HCT116 (cell line): ENCODE measurements around the gene RRAD. TPM values are rescaled to one million over a fixed set of nuclear protein-coding genes. Genes with fewer than 3 reads are reported as not detected.

Source experiments
- ATAC-seq: fragments of 200-7000 bp; cut with Tn5 transposase; 2 replicates; pipeline ENCODE4 v1.9.1; 2020; ENCODE audit warnings: mild to moderate bottlenecking, moderate library complexity
- BruUV-seq: library from RNA; stranded (reverse); fragments of 400-500 nt; replicated peaks from 2 replicates; lab custom pipeline; 2021; lab: Mats Ljungman, UMichigan
- CTCF ChIA-PET: fragments of 300-600 bp; sonication (Branson Sonifier 250); formaldehyde crosslinking; loops from one replicate; lab custom pipeline; 2021; ENCODE audit warnings: antibody characterized with exemption; lab: Charles Lee
- POLR2A ChIA-PET: fragments of 300-600, 350-600 bp; sonication (Branson Sonifier 250); formaldehyde crosslinking; loops from one replicate; lab custom pipeline; 2021; ENCODE audit warnings: antibody characterized with exemption; lab: Charles Lee
- RAD21 ChIA-PET, 2 experiments: fragments of 300-600 bp; sonication (Branson Sonifier 250); formaldehyde crosslinking; loops; one replicate each; lab custom pipeline; 2023; ENCODE audit warnings: low total read pairs in 2 of 2; ENCODE audit not compliant: uncharacterized antibody in 2 of 2, unreplicated experiment in 2 of 2, low non-redundant PET in 1 of 2; lab: Charles Lee
- DNase-seq: peaks from one replicate; pipeline ENCODE4 v3.0.0-alpha.2; 2010; ENCODE audit warnings: low read depth, low spot score
- H2AFZ ChIP-seq: fragments of 200-600 bp; shearing (Covaris generic), sonication (generic); 2 replicates; pipeline ENCODE4 v1.6.1; 2017; ENCODE audit warnings: low read depth, mixed run types, mixed read lengths, antibody characterized with exemption, low read length; ENCODE audit not compliant: poor library complexity, severe bottlenecking
- H3K27ac ChIP-seq: 2 replicates; pipeline ENCODE4 v1.5.1; 2012; ENCODE audit warnings: low read depth, low read length
- H3K27me3 ChIP-seq: fragments of 200-600 bp; sonication (generic); 2 replicates; pipeline ENCODE4 v1.6.1; 2016; ENCODE audit warnings: mixed run types, low read length, mixed read lengths; ENCODE audit not compliant: insufficient read depth
- H3K36me3 ChIP-seq, 2 experiments: fragments of 200-500 bp in 1 of 2; fragments of 200-600 bp in 1 of 2; sonication (Bioruptor generic) in 1 of 2; sonication (generic) in 1 of 2; 2 replicates each; pipeline versions ENCODE4 v1.5.1 to v1.6.1; 2014 to 2016; ENCODE audit warnings: low read length in 2 of 2, inconsistent platforms in 1 of 2, mixed read lengths in 1 of 2, mixed run types in 1 of 2; ENCODE audit not compliant: insufficient read depth in 2 of 2, control insufficient read depth in 1 of 2
- H3K4me1 ChIP-seq, 2 experiments: fragments of 200-600 bp in 1 of 2; sonication (generic) in 1 of 2; 2 replicates each; pipeline versions ENCODE4 v1.5.1 to v1.6.1; 2012 to 2017; ENCODE audit warnings: low read length in 2 of 2, inconsistent platforms in 1 of 2, mild to moderate bottlenecking in 1 of 2, mixed read lengths in 1 of 2, mixed run types in 1 of 2, moderate library complexity in 1 of 2; ENCODE audit not compliant: insufficient read depth in 2 of 2, control insufficient read depth in 1 of 2
- H3K4me2 ChIP-seq: fragments of 200-600 bp; sonication (generic); 2 replicates; pipeline ENCODE4 v1.6.1; 2017; ENCODE audit warnings: mixed run types, low read length, mixed read lengths
- H3K4me3 ChIP-seq, 2 experiments: fragments of 200-600 bp in 1 of 2; sonication (generic) in 1 of 2; replicated peaks in 1 of 2; 2 replicates each; pipeline ENCODE4 v1.5.1; 2011 to 2016; ENCODE audit warnings: low read length in 2 of 2, control low read depth in 1 of 2, low read depth in 1 of 2, mild to moderate bottlenecking in 1 of 2, mixed read lengths in 1 of 2, mixed run types in 1 of 2
- H3K79me2 ChIP-seq: fragments of 200-600 bp; sonication (generic); 2 replicates; pipeline ENCODE4 v1.6.1; 2017; ENCODE audit warnings: mild to moderate bottlenecking, mixed run types, low read length, moderate library complexity, mixed read lengths; ENCODE audit not compliant: insufficient read depth
- H3K9ac ChIP-seq: fragments of 200-600 bp; sonication (generic); 2 replicates; pipeline ENCODE4 v1.6.1; 2016; ENCODE audit warnings: low read length, mixed read lengths
- H3K9me2 ChIP-seq: fragments of 200-600 bp; sonication (generic), shearing (Covaris generic); 2 replicates; pipeline ENCODE4 v1.6.1; 2017; ENCODE audit warnings: mixed run types, mild to moderate bottlenecking, moderate library complexity; ENCODE audit not compliant: insufficient read depth
- H3K9me3 ChIP-seq, 2 experiments: fragments of 200-500 bp in 1 of 2; fragments of 200-600 bp in 1 of 2; sonication (Bioruptor generic) in 1 of 2; sonication (generic) in 1 of 2; 2 replicates each; pipeline ENCODE4 v1.6.1; 2014 to 2017; ENCODE audit warnings: low read length in 2 of 2, mixed read lengths in 2 of 2, inconsistent platforms in 1 of 2, low read depth in 1 of 2, mild to moderate bottlenecking in 1 of 2, mixed run types in 1 of 2, moderate library complexity in 1 of 2; ENCODE audit not compliant: control insufficient read depth in 1 of 2, insufficient read depth in 1 of 2
- H4K20me1 ChIP-seq: fragments of 200-600 bp; sonication (generic), shearing (Covaris generic); 2 replicates; pipeline ENCODE4 v1.6.1; 2017; ENCODE audit warnings: mixed run types, mild to moderate bottlenecking, moderate library complexity; ENCODE audit not compliant: insufficient read depth
- ATF3 ChIP-seq: IDR thresholded peaks from 2 replicates; pipeline ENCODE4 v1.6.1; 2012
- CBX3 ChIP-seq: IDR thresholded peaks from 2 replicates; pipeline ENCODE4 v1.6.1; 2012; ENCODE audit warnings: low read depth
- CEBPB ChIP-seq: IDR thresholded peaks from 2 replicates; pipeline ENCODE4 v1.6.1; 2012; ENCODE audit warnings: low read depth
- EGR1 ChIP-seq: IDR thresholded peaks from 2 replicates; pipeline ENCODE4 v1.6.1; 2012; ENCODE audit warnings: low read depth
- ELF1 ChIP-seq: IDR thresholded peaks from 2 replicates; pipeline ENCODE4 v1.6.1; 2012; ENCODE audit warnings: low read depth, borderline replicate concordance
- EZH2 ChIP-seq: fragments of 200-600 bp; sonication (generic); IDR thresholded peaks from 2 replicates; pipeline ENCODE4 v1.6.1; 2017; ENCODE audit warnings: antibody characterized with exemption, mixed run types
- FOSL1 ChIP-seq: IDR thresholded peaks from 2 replicates; pipeline ENCODE4 v1.6.1; 2012; ENCODE audit warnings: low read depth
- JUND ChIP-seq: IDR thresholded peaks from 2 replicates; pipeline ENCODE4 v1.6.1; 2012
- MAX ChIP-seq: IDR thresholded peaks from 2 replicates; pipeline ENCODE4 v1.6.1; 2012
- POLR2A ChIP-seq: IDR thresholded peaks from 2 replicates; pipeline ENCODE4 v1.7.0; 2011; ENCODE audit warnings: borderline replicate concordance; ENCODE audit not compliant: insufficient read depth, insufficient read length; ENCODE audit errors: extremely low read depth
- RAD21 ChIP-seq: IDR thresholded peaks from 2 replicates; pipeline ENCODE4 v1.6.1; 2012; ENCODE audit warnings: low read depth, mild to moderate bottlenecking
- SIN3A ChIP-seq: IDR thresholded peaks from 2 replicates; pipeline ENCODE4 v1.6.1; 2012; ENCODE audit warnings: low read depth
- SP1 ChIP-seq: IDR thresholded peaks from 2 replicates; pipeline ENCODE4 v1.6.1; 2012; ENCODE audit warnings: low read depth
- SRF ChIP-seq: IDR thresholded peaks from 2 replicates; pipeline ENCODE4 v1.6.1; 2012; ENCODE audit warnings: low read depth
- YY1 ChIP-seq: IDR thresholded peaks from 2 replicates; pipeline ENCODE4 v1.6.1; 2011; ENCODE audit warnings: low read length, low read depth, moderate library complexity, mild to moderate bottlenecking; ENCODE audit not compliant: insufficient replicate concordance; ENCODE audit errors: extremely low read depth
- ZFX ChIP-seq: fragments of 450-650 bp; IDR thresholded peaks from 2 replicates; pipeline ENCODE4 v1.6.1; 2017
- ZNF274 ChIP-seq: fragments of 200-500 bp; sonication (Bioruptor generic); IDR thresholded peaks from 2 replicates; pipeline ENCODE4 v1.6.1; 2014; ENCODE audit warnings: mild to moderate bottlenecking, low read depth, low read length, inconsistent platforms
- intact Hi-C: fragments of 100-400 bp; cut with micrococcal nuclease; formaldehyde crosslinking; loops from 2 replicates; pipeline ENCODE4 v1.10.0; 2022
- total RNA-seq: library from RNA; stranded (reverse); gene quantifications from one replicate; pipeline ENCODE4 v1.2.1, GENCODE V29; 2021; ENCODE audit not compliant: unreplicated experiment
- TF ChIP-seq, protein P1 (sequence below): IDR thresholded peaks from 2 replicates; pipeline ENCODE4 v1.6.1; 2011; ENCODE audit warnings: mild to moderate bottlenecking, low read length, moderate library complexity; ENCODE audit not compliant: insufficient replicate concordance; ENCODE audit errors: extremely low read depth
- TF ChIP-seq, protein P2 (sequence below): IDR thresholded peaks from 2 replicates; pipeline ENCODE4 v1.6.1; 2012; ENCODE audit warnings: low read depth
- TF ChIP-seq, protein P3 (sequence below), 3 experiments: fragments of 200-600 bp in 1 of 3; sonication (generic) in 1 of 3; IDR thresholded peaks in 2 of 3; conservative IDR thresholded peaks in 1 of 3; 2 replicates each; pipeline ENCODE4 v1.5.1; 2012 to 2017; ENCODE audit warnings: low read depth in 2 of 3, low read length in 2 of 3, antibody characterized with exemption in 1 of 3, borderline replicate concordance in 1 of 3, control low read depth in 1 of 3, mild to moderate bottlenecking in 1 of 3, mixed read lengths in 1 of 3, mixed run types in 1 of 3, moderate library complexity in 1 of 3; ENCODE audit not compliant: insufficient read depth in 1 of 3

Gene RRAD
- total RNA-seq, 1 experiment from 2014 or later = 2.2 TPM

GRCh38 chr16:66916518-66916917, 8.8 kb downstream of the RRAD start:
- H3K27me3 ChIP-seq = no peaks in the 10 kb centered on the region
- intact Hi-C loops = no loop called here
- no peak overlapping the region for H2AFZ ChIP-seq
- H4K20me1 ChIP-seq = no peaks in the 10 kb centered on the region
- H3K9me2 ChIP-seq = no peaks in the 10 kb centered on the region
- H3K9ac ChIP-seq = no peak overlapping the region
- H3K4me2 ChIP-seq = no peak overlapping the region
- POLR2A ChIA-PET = no interaction called here
- RAD21 ChIA-PET = no interaction called here
- H3K27ac ChIP-seq = no peak overlapping the region
- no peak for DNase-seq
- H3K79me2 ChIP-seq = no peaks in the 10 kb centered on the region
- CTCF ChIA-PET = no interaction called here
- no TSS peak for BruUV-seq
- no peak overlapping the region for H3K4me3 ChIP-seq
- peaks cover 0 to 1% of the 10 kb centered on the region in 2 experiments; a peak in 1 of 4 replicates for H3K4me1 ChIP-seq
- TF ChIP-seq SRF (no peak), ZFX (no peak), ATF3 (no peak), RAD21 (no peak), CEBPB (no peak), EGR1 (no peak), YY1 (no peak), CBX3 (no peak), EZH2 (no peak), POLR2A (no peak), SIN3A (no peak), FOSL1 (no peak), JUND (no peak), MAX (no peak), ELF1 (no peak), ZNF274 (no peak), SP1 (no peak)
- TF ChIP-seq, protein P1, sequence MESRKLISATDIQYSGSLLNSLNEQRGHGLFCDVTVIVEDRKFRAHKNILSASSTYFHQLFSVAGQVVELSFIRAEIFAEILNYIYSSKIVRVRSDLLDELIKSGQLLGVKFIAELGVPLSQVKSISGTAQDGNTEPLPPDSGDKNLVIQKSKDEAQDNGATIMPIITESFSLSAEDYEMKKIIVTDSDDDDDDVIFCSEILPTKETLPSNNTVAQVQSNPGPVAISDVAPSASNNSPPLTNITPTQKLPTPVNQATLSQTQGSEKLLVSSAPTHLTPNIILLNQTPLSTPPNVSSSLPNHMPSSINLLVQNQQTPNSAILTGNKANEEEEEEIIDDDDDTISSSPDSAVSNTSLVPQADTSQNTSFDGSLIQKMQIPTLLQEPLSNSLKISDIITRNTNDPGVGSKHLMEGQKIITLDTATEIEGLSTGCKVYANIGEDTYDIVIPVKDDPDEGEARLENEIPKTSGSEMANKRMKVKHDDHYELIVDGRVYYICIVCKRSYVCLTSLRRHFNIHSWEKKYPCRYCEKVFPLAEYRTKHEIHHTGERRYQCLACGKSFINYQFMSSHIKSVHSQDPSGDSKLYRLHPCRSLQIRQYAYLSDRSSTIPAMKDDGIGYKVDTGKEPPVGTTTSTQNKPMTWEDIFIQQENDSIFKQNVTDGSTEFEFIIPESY = no peak
- TF ChIP-seq, protein P2, sequence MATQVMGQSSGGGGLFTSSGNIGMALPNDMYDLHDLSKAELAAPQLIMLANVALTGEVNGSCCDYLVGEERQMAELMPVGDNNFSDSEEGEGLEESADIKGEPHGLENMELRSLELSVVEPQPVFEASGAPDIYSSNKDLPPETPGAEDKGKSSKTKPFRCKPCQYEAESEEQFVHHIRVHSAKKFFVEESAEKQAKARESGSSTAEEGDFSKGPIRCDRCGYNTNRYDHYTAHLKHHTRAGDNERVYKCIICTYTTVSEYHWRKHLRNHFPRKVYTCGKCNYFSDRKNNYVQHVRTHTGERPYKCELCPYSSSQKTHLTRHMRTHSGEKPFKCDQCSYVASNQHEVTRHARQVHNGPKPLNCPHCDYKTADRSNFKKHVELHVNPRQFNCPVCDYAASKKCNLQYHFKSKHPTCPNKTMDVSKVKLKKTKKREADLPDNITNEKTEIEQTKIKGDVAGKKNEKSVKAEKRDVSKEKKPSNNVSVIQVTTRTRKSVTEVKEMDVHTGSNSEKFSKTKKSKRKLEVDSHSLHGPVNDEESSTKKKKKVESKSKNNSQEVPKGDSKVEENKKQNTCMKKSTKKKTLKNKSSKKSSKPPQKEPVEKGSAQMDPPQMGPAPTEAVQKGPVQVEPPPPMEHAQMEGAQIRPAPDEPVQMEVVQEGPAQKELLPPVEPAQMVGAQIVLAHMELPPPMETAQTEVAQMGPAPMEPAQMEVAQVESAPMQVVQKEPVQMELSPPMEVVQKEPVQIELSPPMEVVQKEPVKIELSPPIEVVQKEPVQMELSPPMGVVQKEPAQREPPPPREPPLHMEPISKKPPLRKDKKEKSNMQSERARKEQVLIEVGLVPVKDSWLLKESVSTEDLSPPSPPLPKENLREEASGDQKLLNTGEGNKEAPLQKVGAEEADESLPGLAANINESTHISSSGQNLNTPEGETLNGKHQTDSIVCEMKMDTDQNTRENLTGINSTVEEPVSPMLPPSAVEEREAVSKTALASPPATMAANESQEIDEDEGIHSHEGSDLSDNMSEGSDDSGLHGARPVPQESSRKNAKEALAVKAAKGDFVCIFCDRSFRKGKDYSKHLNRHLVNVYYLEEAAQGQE = no peak
- TF ChIP-seq, protein P3, sequence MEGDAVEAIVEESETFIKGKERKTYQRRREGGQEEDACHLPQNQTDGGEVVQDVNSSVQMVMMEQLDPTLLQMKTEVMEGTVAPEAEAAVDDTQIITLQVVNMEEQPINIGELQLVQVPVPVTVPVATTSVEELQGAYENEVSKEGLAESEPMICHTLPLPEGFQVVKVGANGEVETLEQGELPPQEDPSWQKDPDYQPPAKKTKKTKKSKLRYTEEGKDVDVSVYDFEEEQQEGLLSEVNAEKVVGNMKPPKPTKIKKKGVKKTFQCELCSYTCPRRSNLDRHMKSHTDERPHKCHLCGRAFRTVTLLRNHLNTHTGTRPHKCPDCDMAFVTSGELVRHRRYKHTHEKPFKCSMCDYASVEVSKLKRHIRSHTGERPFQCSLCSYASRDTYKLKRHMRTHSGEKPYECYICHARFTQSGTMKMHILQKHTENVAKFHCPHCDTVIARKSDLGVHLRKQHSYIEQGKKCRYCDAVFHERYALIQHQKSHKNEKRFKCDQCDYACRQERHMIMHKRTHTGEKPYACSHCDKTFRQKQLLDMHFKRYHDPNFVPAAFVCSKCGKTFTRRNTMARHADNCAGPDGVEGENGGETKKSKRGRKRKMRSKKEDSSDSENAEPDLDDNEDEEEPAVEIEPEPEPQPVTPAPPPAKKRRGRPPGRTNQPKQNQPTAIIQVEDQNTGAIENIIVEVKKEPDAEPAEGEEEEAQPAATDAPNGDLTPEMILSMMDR (IDR thresholded peaks at IDR 0.05 in 2 of 3, conservative IDR thresholded peaks at IDR 0.05 in 1 of 3; ENCODE audit: borderline replicate concordance in 1 of 3, insufficient read depth in 1 of 3, low read depth in 2 of 3, low read length in 2 of 3) = no peak
- ATAC-seq = no peak
- H3K9me3 ChIP-seq = no peaks in the 10 kb centered on the region
- no peaks in the 10 kb centered on the region for H3K36me3 ChIP-seq
